Gastroesophageal sphincter (tissue), 4 donors: Measurements from ENCODE around the gene MYLK4. TPM values are rescaled to one million over a fixed set of nuclear protein-coding genes. Genes with fewer than 3 reads are reported as not detected.

Experiments used
- ATAC-seq: fragments of 150-250 bp; one replicate; pipeline ENCODE4 v1.9.1; 2016; ENCODE audit warnings: mild to moderate bottlenecking, moderate library complexity
- H3K27ac ChIP-seq, 4 donors: fragments of 200-600 bp; sonication (generic) in 3 of 4; 1 replicate in 3 of 4; 2 replicates in 1 of 4; pipeline ENCODE4 v1.5.1; 2016 to 2019
- H3K27me3 ChIP-seq: fragments of 200-600 bp; sonication (generic); one replicate; pipeline ENCODE4 v1.5.1; 2019
- H3K36me3 ChIP-seq, 2 donors: fragments of 200-600 bp; sonication (generic); one replicate each; pipeline ENCODE4 v1.5.1; 2019; ENCODE audit warnings: control low read depth in 1 of 2
- H3K4me1 ChIP-seq, 3 donors: fragments of 200-600 bp; sonication (generic); 1 replicate in 2 of 3; 2 replicates in 1 of 3; pipeline ENCODE4 v1.5.1; 2016 to 2019; ENCODE audit warnings: control low read depth in 2 of 3
- H3K4me3 ChIP-seq, 2 donors: fragments of 200-600 bp; sonication (generic); one replicate each; pipeline ENCODE4 v1.5.1; 2019; ENCODE audit warnings: mild to moderate bottlenecking in 1 of 2, moderate library complexity in 1 of 2
- H3K9me3 ChIP-seq, 3 donors: fragments of 200-600 bp; sonication (generic); one replicate each; pipeline ENCODE4 v1.5.1; 2017 to 2019; ENCODE audit warnings: control low read depth in 2 of 3
- CTCF ChIP-seq, 4 experiments: fragments of 200-600 bp in 2 of 4; fragments of 450-650 bp in 2 of 4; sonication (generic) in 1 of 4; IDR thresholded peaks; one replicate each; pipeline ENCODE4 v1.5.1; 2017 to 2019; ENCODE audit warnings: antibody characterized with exemption in 4 of 4, mild to moderate bottlenecking in 2 of 4, moderate library complexity in 2 of 4
- EP300 ChIP-seq: sonication (generic); formaldehyde crosslinking; IDR thresholded peaks from one replicate; pipeline ENCODE4 v1.6.1; 2017; ENCODE audit warnings: antibody characterized with exemption, mild to moderate bottlenecking
- POLR2A ChIP-seq, 2 donors: fragments of 450-650 bp; IDR thresholded peaks; one replicate each; pipeline ENCODE4 v1.6.1; 2017; ENCODE audit warnings: antibody characterized with exemption in 2 of 2, mild to moderate bottlenecking in 2 of 2, moderate library complexity in 1 of 2
- POLR2AphosphoS5 ChIP-seq: sonication (generic); formaldehyde crosslinking; IDR thresholded peaks from one replicate; pipeline ENCODE4 v1.6.1; 2017; ENCODE audit warnings: antibody characterized with exemption
- WGBS, 2 donors: methylation state at CpG; one replicate each; pipeline ENCODE4 v1.1.5; 2018; ENCODE audit warnings: low coverage in 1 of 2; 5-methylcytosine and 5-hydroxymethylcytosine counted together
- total RNA-seq, 4 donors: library from RNA; depleted of rRNA; stranded (reverse); fragments of >200 nt; gene quantifications; one replicate each; pipeline ENCODE4 v1.1.0, GENCODE V29; 2016

MYLK4 gene
- total RNA-seq, 4 donors from 2014 or later = 0.31 to 1.2 (median 0.56) TPM

- no peaks in the 10 kb centered on the region for H3K36me3 ChIP-seq
- H3K27ac ChIP-seq = peak overlapping the region in 2 of 4 donors; percentile 5 to 54
- no peaks in the 10 kb centered on the region for H3K27me3 ChIP-seq
- no peak overlapping the region for H3K4me3 ChIP-seq
- ATAC-seq = no peak
- no peaks in the 10 kb centered on the region for H3K9me3 ChIP-seq
- TF ChIP-seq EP300 = no peak
- no peak for TF ChIP-seq POLR2A (IDR thresholded peaks at IDR 0.05)
- no peak for TF ChIP-seq CTCF (IDR thresholded peaks at IDR 0.05)
- TF ChIP-seq POLR2AphosphoS5 = no peak
- 74 to 97% methylated on average over 6 to 20 of the region's 22 CpGs for WGBS, 2 donors
- peaks cover 0 to 49% (median 4%) of the 10 kb centered on the region in 3 donors for H3K4me1 ChIP-seq
These were observed 16.8 kb downstream of the MYLK4 start for GRCh38 chr6:2733736-2734480.

GRCh38 chr6:2733324-2733723 is 17.4 kb downstream of the MYLK4 start:
- peaks cover 0 to 49% (median 4%) of the 10 kb centered on the region in 3 donors for H3K4me1 ChIP-seq
- 57 to 89% methylated on average over 5 of the region's 5 CpGs for WGBS, 2 donors

GRCh38 chr6:2732503-2733089 is 18.1 kb downstream of the MYLK4 start:
- TF ChIP-seq POLR2A (IDR thresholded peaks at IDR 0.05) (no peak), EP300 (no peak), CTCF (IDR thresholded peaks at IDR 0.05) (no peak), POLR2AphosphoS5 (peak; percentile 50)
- ATAC-seq = no peak

More at GRCh38 chr6:2733324-2733723, 17.4 kb downstream of the MYLK4 start:
- TF ChIP-seq POLR2AphosphoS5 (no peak), POLR2A (IDR thresholded peaks at IDR 0.05) (no peak), CTCF (IDR thresholded peaks at IDR 0.05) (no peak), EP300 (no peak)
- ATAC-seq = peak; percentile 79
- no peaks in the 10 kb centered on the region for H3K9me3 ChIP-seq
- no peak overlapping the region for H3K4me3 ChIP-seq
- peak overlapping the region in 2 of 4 donors; percentile 5 to 54 for H3K27ac ChIP-seq
- H3K27me3 ChIP-seq = no peaks in the 10 kb centered on the region
- no peaks in the 10 kb centered on the region for H3K36me3 ChIP-seq

GRCh38 chr6:2731281-2731909 is 19.3 kb downstream of the MYLK4 start:
- no peak for ATAC-seq
- Histone ChIP-seq H3K4me1 (peaks cover 0 to 57% (median 4%) of the 10 kb centered on the region in 3 donors), H3K27ac (no peak overlapping the region), H3K4me3 (no peak overlapping the region), H3K9me3 (no peaks in the 10 kb centered on the region), H3K36me3 (no peaks in the 10 kb centered on the region), H3K27me3 (no peaks in the 10 kb centered on the region)
- 67 to 68% methylated on average over 1 to 5 of the region's 5 CpGs for WGBS, 2 donors
- TF ChIP-seq POLR2AphosphoS5 = no peak
- no peak for TF ChIP-seq EP300
- TF ChIP-seq CTCF (IDR thresholded peaks at IDR 0.05) = no peak
- TF ChIP-seq POLR2A (IDR thresholded peaks at IDR 0.05) = no peak

More at GRCh38 chr6:2732503-2733089, 18.1 kb downstream of the MYLK4 start:
- Histone ChIP-seq H3K4me1 (peaks cover 0 to 46% (median 4%) of the 10 kb centered on the region in 3 donors), H3K4me3 (no peak overlapping the region), H3K27ac (peak overlapping the region in 2 of 4 donors; percentile 31 to 54), H3K36me3 (no peaks in the 10 kb centered on the region), H3K9me3 (no peaks in the 10 kb centered on the region), H3K27me3 (no peaks in the 10 kb centered on the region)
- 0 to 10% methylated on average over 3 to 4 of the region's 5 CpGs for WGBS, 2 donors
